ENCODE measurements around the gene DUSP1. TPM values are rescaled to one million over a fixed set of nuclear protein-coding genes. Genes with fewer than 3 reads are reported as not detected.

The DUSP1 gene
- total RNA-seq, 1 experiment from 2014 or later, result 10.3 TPM

DNA sequence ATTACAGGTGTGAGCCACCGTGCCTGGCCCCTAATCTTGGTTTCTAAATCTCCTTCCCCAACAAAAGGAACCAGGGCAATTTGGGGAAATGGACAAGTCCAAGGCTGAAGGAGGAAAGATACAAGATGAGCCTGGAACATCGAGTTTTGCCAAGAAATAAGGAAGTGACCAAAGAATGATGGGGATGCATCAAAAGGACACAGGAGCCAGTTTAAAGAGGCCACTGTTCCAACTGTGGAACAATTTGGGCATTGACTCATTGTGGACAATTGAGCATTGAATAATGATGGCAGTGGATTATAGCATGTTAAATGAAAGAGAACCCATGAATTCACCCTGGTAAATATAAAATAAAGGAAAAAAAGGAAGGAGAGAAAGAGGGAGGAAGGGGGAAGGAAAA lies 47.5 kb downstream of the DUSP1 start:
- no peak for DNase-seq
- Histone ChIP-seq H3K9me2 (ENCODE audit: insufficient read depth) (no peaks in the 10 kb centered on the region), H3F3A (ENCODE audit: insufficient read depth, low read depth) (no peaks in the 10 kb centered on the region), H4K20me1 (ENCODE audit: insufficient read depth) (no peaks in the 10 kb centered on the region), H3K27me3 (ENCODE audit: insufficient read depth, low read depth) (no peaks in the 10 kb centered on the region), H2AFZ (no peak overlapping the region), H3K4me1 (replicated peaks; ENCODE audit: insufficient read depth) (no peaks in the 10 kb centered on the region), H3K4me3 (no peak overlapping the region), H3K4me2 (no peak overlapping the region), H3K79me2 (ENCODE audit: low read depth) (no peaks in the 10 kb centered on the region), H3K36me3 (ENCODE audit: low read depth) (no peaks in the 10 kb centered on the region), H3K27ac (no peak overlapping the region), H3K9me3 (ENCODE audit: insufficient read depth, low read depth) (no peaks in the 10 kb centered on the region)
- intact Hi-C loops (cut with micrococcal nuclease; ENCODE audit: unreplicated experiment), result no loop called here
- no TSS peak for BruUV-seq (replicated peaks)
- TF ChIP-seq EZH2 (IDR thresholded peaks at IDR 0.05; ENCODE audit: low read depth), result no peak
- TF ChIP-seq, protein P1, sequence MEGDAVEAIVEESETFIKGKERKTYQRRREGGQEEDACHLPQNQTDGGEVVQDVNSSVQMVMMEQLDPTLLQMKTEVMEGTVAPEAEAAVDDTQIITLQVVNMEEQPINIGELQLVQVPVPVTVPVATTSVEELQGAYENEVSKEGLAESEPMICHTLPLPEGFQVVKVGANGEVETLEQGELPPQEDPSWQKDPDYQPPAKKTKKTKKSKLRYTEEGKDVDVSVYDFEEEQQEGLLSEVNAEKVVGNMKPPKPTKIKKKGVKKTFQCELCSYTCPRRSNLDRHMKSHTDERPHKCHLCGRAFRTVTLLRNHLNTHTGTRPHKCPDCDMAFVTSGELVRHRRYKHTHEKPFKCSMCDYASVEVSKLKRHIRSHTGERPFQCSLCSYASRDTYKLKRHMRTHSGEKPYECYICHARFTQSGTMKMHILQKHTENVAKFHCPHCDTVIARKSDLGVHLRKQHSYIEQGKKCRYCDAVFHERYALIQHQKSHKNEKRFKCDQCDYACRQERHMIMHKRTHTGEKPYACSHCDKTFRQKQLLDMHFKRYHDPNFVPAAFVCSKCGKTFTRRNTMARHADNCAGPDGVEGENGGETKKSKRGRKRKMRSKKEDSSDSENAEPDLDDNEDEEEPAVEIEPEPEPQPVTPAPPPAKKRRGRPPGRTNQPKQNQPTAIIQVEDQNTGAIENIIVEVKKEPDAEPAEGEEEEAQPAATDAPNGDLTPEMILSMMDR (conservative IDR thresholded peaks at IDR 0.05), result no peak
- CTCF ChIA-PET, result no interaction called here
- POLR2A ChIA-PET (ENCODE audit: unreplicated experiment), result no interaction called here

DNA sequence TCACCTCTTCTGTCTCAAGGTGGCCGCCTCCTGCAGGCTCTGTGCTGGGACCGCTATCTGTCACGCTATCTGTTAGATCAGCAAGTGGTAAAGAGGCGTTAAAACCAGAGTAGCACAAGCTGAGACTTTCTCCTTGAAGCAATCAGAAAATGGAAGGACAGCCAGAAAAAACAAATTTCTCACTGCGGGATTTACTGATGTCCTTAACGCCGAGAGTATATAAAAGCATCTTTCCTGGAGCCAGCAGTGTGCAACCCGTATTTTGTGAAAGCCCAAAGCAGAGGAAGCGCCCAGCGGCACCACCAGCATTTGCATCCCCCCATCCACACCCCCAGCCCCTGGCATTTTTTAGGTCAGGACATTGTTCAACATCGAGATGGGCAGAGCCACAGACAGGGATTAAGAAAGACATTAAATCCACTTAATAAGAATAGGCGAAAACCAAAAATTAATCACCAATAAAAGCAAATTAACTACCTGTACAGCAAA lies 48.6 kb downstream of the DUSP1 start:
- ChIA-PET CTCF (interaction anchor here (0.6 kb wide), 1 partner anchor 205 kb away, joined by 3 read pairs; no protein-coding TSS in a partner anchor), POLR2A (ENCODE audit: unreplicated experiment) (interaction anchor here (0.6 kb wide), 1 partner anchor 339 kb away, joined by 3 read pairs; no protein-coding TSS in a partner anchor)
- intact Hi-C loops (cut with micrococcal nuclease; ENCODE audit: unreplicated experiment), result no loop called here

DNA sequence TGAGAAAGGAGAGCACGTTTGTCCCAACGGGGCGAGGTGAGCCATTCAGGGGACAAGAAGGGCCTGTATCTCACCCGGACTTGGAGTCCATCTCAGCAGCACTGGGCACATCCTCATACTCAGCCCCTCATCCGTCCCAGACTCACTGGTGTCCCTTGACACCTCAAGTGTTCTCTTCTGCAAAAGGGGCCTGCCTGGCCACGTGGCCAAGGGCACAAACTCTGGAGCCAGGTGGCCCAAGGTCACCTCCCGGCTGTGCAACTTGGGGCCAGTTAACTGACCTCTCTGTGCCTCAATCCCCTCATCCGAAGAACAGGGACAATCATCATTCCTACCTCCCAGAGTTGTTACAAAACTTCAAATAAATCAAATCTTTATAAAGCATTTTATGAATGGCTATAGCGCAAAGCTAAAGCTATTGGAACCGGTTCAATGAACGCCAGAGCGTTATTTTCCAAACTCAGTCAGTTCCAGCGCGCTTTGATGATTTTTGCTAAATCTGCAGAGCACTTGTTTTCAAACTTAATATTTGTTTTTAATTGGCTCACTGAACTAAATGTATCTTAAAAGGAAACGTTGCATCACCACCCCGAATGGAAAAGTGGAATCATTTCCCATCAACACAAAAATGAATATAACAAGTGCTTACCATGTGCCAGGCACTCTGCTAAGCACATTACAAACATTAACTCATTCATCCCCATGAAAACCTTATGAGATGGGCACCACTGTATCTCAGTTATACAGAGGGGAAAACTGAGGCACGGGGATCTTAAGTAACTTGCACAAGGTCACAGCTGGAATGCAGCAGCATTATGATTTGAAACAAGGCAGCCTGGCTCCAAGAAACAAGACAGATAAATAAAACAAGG lies 49.3 kb downstream of the DUSP1 start:
- intact Hi-C loops (cut with micrococcal nuclease; ENCODE audit: unreplicated experiment), result no loop called here
- Histone ChIP-seq H4K20me1 (ENCODE audit: insufficient read depth) (no peaks in the 10 kb centered on the region), H3K9me3 (ENCODE audit: insufficient read depth, low read depth) (no peaks in the 10 kb centered on the region), H3F3A (ENCODE audit: insufficient read depth, low read depth) (no peaks in the 10 kb centered on the region), H2AFZ (no peak overlapping the region), H3K27me3 (ENCODE audit: insufficient read depth, low read depth) (no peaks in the 10 kb centered on the region), H3K27ac (no peak overlapping the region), H3K4me3 (no peak overlapping the region), H3K9me2 (ENCODE audit: insufficient read depth) (no peaks in the 10 kb centered on the region), H3K79me2 (ENCODE audit: low read depth) (no peaks in the 10 kb centered on the region), H3K4me2 (no peak overlapping the region), H3K4me1 (replicated peaks; ENCODE audit: insufficient read depth) (0 out of 2 replicates have a peak, but pooled peaks cover 3% of the 10 kb centered on the region), H3K36me3 (ENCODE audit: low read depth) (no peaks in the 10 kb centered on the region)
- DNase-seq, result no peak
- TF ChIP-seq EZH2 (IDR thresholded peaks at IDR 0.05; ENCODE audit: low read depth), result no peak
- TF ChIP-seq, protein P1 (conservative IDR thresholded peaks at IDR 0.05), result no peak
- CTCF ChIA-PET, result no interaction called here
- no TSS peak for BruUV-seq (replicated peaks)
- POLR2A ChIA-PET (ENCODE audit: unreplicated experiment), result no interaction called here

More for the DNA sequence above, 48.6 kb downstream of the DUSP1 start:
- Histone ChIP-seq H3K4me1 (replicated peaks; ENCODE audit: insufficient read depth) (no peaks in the 10 kb centered on the region), H3F3A (ENCODE audit: insufficient read depth, low read depth) (no peaks in the 10 kb centered on the region), H3K9me2 (ENCODE audit: insufficient read depth) (no peaks in the 10 kb centered on the region), H3K4me2 (no peak overlapping the region), H3K27ac (no peak overlapping the region), H4K20me1 (ENCODE audit: insufficient read depth) (no peaks in the 10 kb centered on the region), H3K27me3 (ENCODE audit: insufficient read depth, low read depth) (no peaks in the 10 kb centered on the region), H3K9me3 (ENCODE audit: insufficient read depth, low read depth) (no peaks in the 10 kb centered on the region), H2AFZ (no peak overlapping the region), H3K4me3 (no peak overlapping the region), H3K36me3 (ENCODE audit: low read depth) (no peaks in the 10 kb centered on the region), H3K79me2 (ENCODE audit: low read depth) (no peaks in the 10 kb centered on the region)
- BruUV-seq (replicated peaks), result no TSS peak
- TF ChIP-seq, protein P1 (conservative IDR thresholded peaks at IDR 0.05), result no peak
- TF ChIP-seq EZH2 (IDR thresholded peaks at IDR 0.05; ENCODE audit: low read depth), result no peak
- DNase-seq, result no peak
